GM21619 (cell line): Measurements from ENCODE around the gene TRIM49D1.
"Not testable (repeated sequence)": the region's sequence is repeated elsewhere in the genome, so short reads cannot be mapped to it uniquely, and the experiment has no call there.

Experiments
- ATAC-seq: cut with Tn5 transposase; IDR thresholded peaks from one replicate; pipeline ENCODE4 v1.9.1; 2021; ENCODE audit not compliant: unreplicated experiment

TRIM49D1 gene

DNA sequence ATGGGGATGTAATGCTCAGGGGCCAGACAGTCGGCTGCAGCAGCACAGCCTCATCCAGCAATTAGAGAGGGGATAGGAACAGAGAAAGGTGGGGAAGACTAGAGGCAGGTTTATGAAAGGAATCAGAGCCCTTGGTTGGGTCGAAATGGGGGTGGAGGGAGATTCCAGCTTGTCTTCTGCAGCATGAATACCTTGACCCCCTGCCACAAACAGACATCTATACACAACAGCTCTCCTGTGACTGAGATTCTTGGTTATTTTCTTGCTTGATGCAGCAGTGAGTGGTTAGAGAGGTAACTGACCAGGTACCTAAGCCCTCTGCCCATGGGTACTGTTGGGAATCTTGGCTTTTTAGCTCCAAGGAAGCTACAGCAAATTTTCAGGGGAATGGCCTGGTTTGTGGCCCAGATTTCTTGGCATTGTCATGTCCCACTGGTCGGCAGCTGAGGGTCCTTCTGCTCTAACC is at the start of gene TRIM49D1:
Gene TRIM49D1, minus strand, starts transcription at position 51 of the 466 bp plus-strand sequence. CDS start 4,535 bp downstream, outside the sequence.
- ATAC-seq = no peak

DNA sequence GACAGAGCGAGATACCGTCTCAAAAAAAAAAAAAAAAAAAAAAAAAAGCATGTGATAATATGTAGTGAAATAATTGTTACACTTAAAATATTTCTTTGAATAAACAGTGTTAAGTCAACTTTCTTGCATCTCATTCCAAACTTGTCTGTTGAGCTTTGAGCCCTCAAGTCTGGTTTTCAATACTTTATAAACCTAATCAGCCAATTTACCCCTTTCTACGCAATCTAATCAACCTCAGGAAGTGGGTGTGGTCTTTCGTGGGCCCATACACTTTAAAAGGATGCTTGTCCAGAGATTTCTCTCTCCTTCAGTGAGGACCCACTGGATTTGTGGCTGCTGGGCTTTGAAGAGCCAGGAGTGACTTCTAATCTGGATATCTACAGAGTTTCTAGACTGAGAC is 43.7 kb upstream of the TRIM49D1 start, which contains the start of gene TRIM64:
Gene TRIM64, plus strand, starts transcription at position 301 of the 400 bp plus-strand sequence. CDS start 2,467 bp downstream, outside the sequence.
- not testable (repeated sequence) for ATAC-seq

DNA sequence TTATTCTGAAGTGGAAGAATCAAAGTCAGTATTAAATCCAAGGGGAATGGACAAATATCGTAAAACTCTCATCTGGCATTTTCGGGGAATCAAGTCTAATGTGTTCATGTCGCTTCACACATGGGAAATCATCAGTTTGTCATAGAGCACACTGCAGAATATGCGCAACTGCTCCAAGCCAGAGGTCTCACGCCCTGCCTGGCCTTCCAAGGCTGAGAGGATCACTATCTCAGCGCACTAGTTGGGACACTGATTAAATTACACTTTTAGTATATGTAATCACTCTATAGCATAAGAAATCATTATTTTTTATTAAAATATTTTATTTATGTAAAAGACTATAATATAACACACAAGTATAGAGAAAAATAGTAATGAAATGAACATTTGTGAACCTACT is 38.8 kb upstream of the TRIM49D1 start:
- ATAC-seq = not testable (repeated sequence)

DNA sequence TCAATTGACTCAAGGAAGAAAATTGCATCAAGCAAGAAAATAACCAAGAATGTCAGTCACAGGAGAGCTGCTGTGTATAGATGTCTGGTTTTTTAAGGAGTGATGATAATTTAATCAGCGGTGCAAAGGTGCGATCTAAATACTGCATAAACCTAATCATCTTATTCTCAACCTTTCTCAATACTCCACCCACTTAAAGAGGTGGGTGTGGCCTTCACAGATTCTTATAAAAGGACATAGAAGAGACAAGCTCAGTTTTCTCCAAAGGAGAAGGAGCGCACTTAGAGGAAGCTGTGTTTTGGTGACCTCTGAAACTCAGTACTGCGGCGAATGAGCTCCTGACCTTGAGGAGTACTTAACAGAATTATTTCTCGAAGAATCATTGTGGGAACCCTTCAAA is 1.7 kb upstream of the TRIM49D1 start, which contains the start of gene TRIM49D2:
Gene TRIM49D2, plus strand, starts transcription at position 301 of the 400 bp plus-strand sequence. CDS start 2,698 bp downstream, outside the sequence.
- not testable (repeated sequence) for ATAC-seq

DNA sequence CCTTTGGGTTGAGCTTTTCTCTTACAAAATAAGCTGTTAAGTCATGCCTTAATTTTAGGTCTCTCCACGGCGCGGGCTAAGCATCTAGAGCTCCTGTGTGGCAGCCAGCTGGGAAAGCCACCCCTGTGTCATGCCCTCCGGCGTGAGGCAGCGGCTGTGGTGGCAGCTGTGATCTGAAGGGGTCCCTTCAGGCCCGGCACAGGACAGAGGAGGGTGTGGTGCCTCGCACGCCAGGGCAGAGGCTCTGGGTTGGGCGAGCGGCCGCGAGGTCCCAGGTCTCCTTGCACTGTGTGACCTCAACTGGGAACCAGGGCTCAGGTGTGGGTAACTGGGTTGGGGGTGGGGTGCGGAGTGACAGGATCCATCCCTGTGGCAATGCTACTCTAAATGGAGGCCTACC is 21.2 kb downstream of the TRIM49D1 start:
- ATAC-seq = not testable (repeated sequence)

GRCh38 chr11:89893245-89893644 is 28.8 kb downstream of the TRIM49D1 start:
- not testable (repeated sequence) for ATAC-seq

- not testable (repeated sequence) for ATAC-seq
Measured at GRCh38 chr11:89877511-89877910, 44.5 kb downstream of the TRIM49D1 start.

DNA sequence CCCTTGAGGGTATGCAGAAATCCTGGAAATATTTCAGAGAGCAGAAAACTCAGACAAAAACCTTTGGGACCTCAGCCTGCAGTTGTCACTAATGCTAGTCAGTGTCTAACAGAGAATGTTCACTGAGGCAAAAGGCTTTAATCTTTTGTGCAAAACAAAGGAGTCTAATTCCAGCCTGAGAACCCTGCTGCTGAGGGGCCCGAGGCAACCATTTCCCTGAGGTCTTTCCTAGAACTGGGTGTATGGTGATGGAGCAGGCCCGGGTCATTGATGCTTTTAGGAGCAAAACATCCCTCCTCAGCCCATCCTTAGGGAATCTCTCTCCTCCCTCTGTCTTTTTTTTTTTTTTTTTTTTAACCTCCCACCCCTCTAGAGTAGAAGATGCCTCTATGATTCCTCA is 49.5 kb downstream of the TRIM49D1 start:
- not testable (repeated sequence) for ATAC-seq

DNA sequence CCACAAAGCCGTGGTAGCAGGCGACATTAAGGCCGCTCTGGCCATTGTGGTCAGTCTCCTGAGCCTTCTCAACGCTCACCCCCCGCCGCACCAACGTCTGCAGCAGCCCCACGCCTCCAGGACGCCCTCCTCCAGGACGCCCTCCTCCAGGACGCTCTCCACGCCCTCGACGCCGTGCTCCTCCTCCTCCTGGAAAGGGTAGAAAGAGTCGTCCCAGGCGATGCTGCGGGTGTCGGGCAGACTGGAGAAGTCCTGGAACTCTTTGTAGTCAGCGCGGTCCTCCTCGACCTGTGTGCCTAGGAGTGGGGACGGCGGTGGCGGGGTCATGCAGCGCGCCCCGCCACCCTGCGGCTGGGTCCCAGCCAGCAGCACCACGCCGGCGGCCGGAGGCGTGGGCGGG is 56.8 kb downstream of the TRIM49D1 start:
- ATAC-seq = not testable (repeated sequence)

GRCh38 chr11:89863906-89864704 is 57.9 kb downstream of the TRIM49D1 start:
- ATAC-seq = not testable (repeated sequence)
